GM12878 (cell line): Measurements from ENCODE around the gene TRPM3. TPM values are rescaled to one million over a fixed set of nuclear protein-coding genes. Genes with fewer than 3 reads are reported as not detected.

Experiments used
- BMI1 ChIP-seq: fragments of 450-650 bp; IDR thresholded peaks from 2 replicates; pipeline ENCODE4 v1.6.1; 2016; ENCODE audit warnings: mild to moderate bottlenecking, moderate library complexity, borderline replicate concordance
- CTCF ChIP-seq, 3 experiments: IDR thresholded peaks in 2 of 3; conservative IDR thresholded peaks in 1 of 3; 2 replicates each; pipeline ENCODE4 v1.5.1; 2011; ENCODE audit warnings: low read depth in 3 of 3, low read length in 3 of 3, mild to moderate bottlenecking in 3 of 3, control low read depth in 2 of 3, moderate library complexity in 2 of 3, inconsistent platforms in 1 of 3, mixed read lengths in 1 of 3; ENCODE audit not compliant: control insufficient read depth in 2 of 3, insufficient read depth in 1 of 3; ENCODE audit errors: extremely low read depth in 1 of 3
- EGR1 ChIP-seq, 2 experiments: IDR thresholded peaks; 1 replicate in 1 of 2; 2 replicates in 1 of 2; pipeline ENCODE4 v1.6.1; 2011 to 2012; ENCODE audit warnings: low read depth in 2 of 2, low read length in 2 of 2, borderline replicate concordance in 1 of 2, mild to moderate bottlenecking in 1 of 2, moderate library complexity in 1 of 2
- ELK1 ChIP-seq: IDR thresholded peaks from 2 replicates; pipeline ENCODE4 v1.6.1; 2012; ENCODE audit warnings: low read depth, low read length, improper control_type of control experiment
- EZH2 ChIP-seq: IDR thresholded peaks from 2 replicates; pipeline ENCODE4 v1.6.1; 2012; ENCODE audit warnings: low read depth, mild to moderate bottlenecking, control low read depth, inconsistent platforms, low read length, borderline replicate concordance; ENCODE audit not compliant: control insufficient read depth
- FOXM1 ChIP-seq: IDR thresholded peaks from 2 replicates; pipeline ENCODE4 v1.6.1; 2012; ENCODE audit warnings: low read depth, mild to moderate bottlenecking, inconsistent platforms, low read length, moderate library complexity
- IRF5 ChIP-seq: fragments of 450-650 bp; IDR thresholded peaks from 2 replicates; pipeline ENCODE4 v1.6.1; 2017; ENCODE audit warnings: borderline replicate concordance
- KDM1A ChIP-seq: fragments of 200-600 bp; sonication (generic); IDR thresholded peaks from 2 replicates; pipeline ENCODE4 v1.6.1; 2016; ENCODE audit warnings: borderline replicate concordance
- PBX3 ChIP-seq: IDR thresholded peaks from 2 replicates; pipeline ENCODE4 v1.6.1; 2011; ENCODE audit warnings: mild to moderate bottlenecking, low read depth, low read length, moderate library complexity; ENCODE audit not compliant: insufficient replicate concordance
- RBBP5 ChIP-seq: fragments of 200-600 bp; sonication (generic); conservative IDR thresholded peaks from 2 replicates; pipeline ENCODE4 v1.6.1; 2016
- SIN3A ChIP-seq: IDR thresholded peaks from 2 replicates; pipeline ENCODE4 v1.6.1; 2012; ENCODE audit warnings: low read depth, low read length, improper control_type of control experiment
- ZBTB33 ChIP-seq: fragments of 450-650 bp; IDR thresholded peaks from 2 replicates; pipeline ENCODE4 v1.6.1; 2017; ENCODE audit warnings: mild to moderate bottlenecking
- ZNF207 ChIP-seq: fragments of 450-650 bp; IDR thresholded peaks from 2 replicates; pipeline ENCODE4 v1.6.1; 2014; ENCODE audit warnings: antibody characterized with exemption, mild to moderate bottlenecking, borderline replicate concordance
- ZNF24 ChIP-seq: fragments of 450-650 bp; IDR thresholded peaks from 2 replicates; pipeline ENCODE4 v1.6.1; 2017; ENCODE audit warnings: antibody characterized with exemption, mild to moderate bottlenecking
- ZNF687 ChIP-seq: fragments of 450-650 bp; IDR thresholded peaks from 2 replicates; pipeline ENCODE4 v1.6.1; 2017; ENCODE audit warnings: mild to moderate bottlenecking, moderate library complexity
- polyA plus RNA-seq, 11 experiments: library from polyadenylated mRNA; depleted of rRNA in 4 of 11; unstranded in 6 of 11; stranded (reverse) in 5 of 11; fragments of >200 nt; fragmentation: Nextera tagmentation in 4 of 11; fragmentation: Illumina TruSeq in 1 of 11; extraction: Ambion mirVana in 4 of 11; extraction: Trizol in 1 of 11; gene quantifications; 1 replicate in 1 of 11; 2 replicates in 10 of 11; pipeline versions ENCODE4 v1.2.1 to v1.2.3, GENCODE V29; 2011 to 2016; ENCODE audit warnings: inconsistent platforms in 2 of 11, missing spikeins in 2 of 11, low read depth in 1 of 11
- total RNA-seq, 4 experiments: library from RNA; depleted of rRNA in 3 of 4; stranded (reverse); fragments of >200 nt in 3 of 4; fragmentation: Illumina TruSeq in 1 of 4; extraction: Trizol in 1 of 4; gene quantifications; 2 replicates each; pipeline versions ENCODE4 v1.2.1 to v1.2.3, GENCODE V29; 2013 to 2021

TRPM3 gene
- total and polyA plus RNA-seq, 10 of the 15 experiments (the other 5 are each of a cell fraction or from before 2014, with no cell fraction given), result not detected

- TF ChIP-seq BMI1, result no peak
- TF ChIP-seq EGR1 (IDR thresholded peaks at IDR 0.05; ENCODE audit: borderline replicate concordance in 1 of 2, low read depth in 2 of 2, low read length in 2 of 2), result no peak
- TF ChIP-seq KDM1A, result no peak
- TF ChIP-seq IRF5, result no peak
- no peak for TF ChIP-seq ZNF687
- TF ChIP-seq RBBP5, result no peak
- no peak for TF ChIP-seq EZH2
- no peak for TF ChIP-seq ZNF24
- TF ChIP-seq ZNF207, result no peak
- no peak for TF ChIP-seq PBX3
- no peak for TF ChIP-seq SIN3A
- TF ChIP-seq CTCF (IDR thresholded peaks at IDR 0.05 in 2 of 3, conservative IDR thresholded peaks at IDR 0.05 in 1 of 3; ENCODE audit: control insufficient read depth in 2 of 3, extremely low read depth in 1 of 3, insufficient read depth in 1 of 3, low read depth in 3 of 3, low read length in 3 of 3), result peak; percentile 52 to 56 (median 54)
- TF ChIP-seq ZBTB33, result no peak
- TF ChIP-seq FOXM1, result no peak
- no peak for TF ChIP-seq ELK1
Observed at GRCh38 chr9:71001780-71002386, 119.5 kb downstream of the TRPM3 start (continued).
